Subcutaneous adipose tissue (tissue), 4 donors: ENCODE results near the gene MRPL40. TPM values are rescaled to one million over a fixed set of nuclear protein-coding genes. Genes with fewer than 3 reads are reported as not detected.

Source experiments
- CTCF ChIP-seq: fragments of 450-650 bp; IDR thresholded peaks from one replicate; pipeline ENCODE4 v1.5.1; 2016; ENCODE audit warnings: low read depth, mild to moderate bottlenecking, control low read depth, antibody characterized with exemption, moderate library complexity
- total RNA-seq, 4 donors: library from RNA; depleted of rRNA; stranded (reverse); fragments of >200 nt; gene quantifications; one replicate each; pipeline ENCODE4 v1.1.0, GENCODE V29; 2016

Gene MRPL40
- total RNA-seq, 4 donors from 2014 or later = 21.8 to 28.8 (median 25.5) TPM

- TF ChIP-seq CTCF = no peak
Observed at GRCh38 chr22:19473578-19473977, 41.2 kb downstream of the MRPL40 start.

- no peak for TF ChIP-seq CTCF
Observed at GRCh38 chr22:19476023-19476422, 43.7 kb downstream of the MRPL40 start.

- TF ChIP-seq CTCF = no peak
Observed at GRCh38 chr22:19477321-19478044, 45.1 kb downstream of the MRPL40 start.

- TF ChIP-seq CTCF = no peak
Observed at GRCh38 chr22:19478045-19478900, 45.9 kb downstream of the MRPL40 start.

GRCh38 chr22:19478901-19479354 lies 46.6 kb downstream of the MRPL40 start, which contains the start of gene UFD1:
Gene UFD1 (minus strand): TSS chr22:19479193. CDS start chr22:19479085, 108 bp downstream.
- TF ChIP-seq CTCF = no peak

GRCh38 chr22:19479355-19480172 lies 47.2 kb downstream of the MRPL40 start, which contains the start of gene CDC45:
Gene CDC45 (plus strand): TSS chr22:19479920. CDS start chr22:19479969, 49 bp downstream.
- no peak for TF ChIP-seq CTCF
